PFSK-1 (cell line): ENCODE data around the gene CCR2. TPM values are rescaled to one million over a fixed set of nuclear protein-coding genes. Genes with fewer than 3 reads are reported as not detected.

Experiments
- FOXP2 ChIP-seq: optimal IDR thresholded peaks from 2 replicates; pipeline ENCODE3; 2011; ENCODE audit warnings: borderline replicate concordance, control low read depth, inconsistent platforms; ENCODE audit not compliant: insufficient read depth; ENCODE audit errors: extremely low read length, extremely low read depth
- POLR2AphosphoS5 ChIP-seq: IDR thresholded peaks from 2 replicates; pipeline ENCODE4 v1.6.1; 2012; ENCODE audit warnings: low read depth, mild to moderate bottlenecking, control low read depth, low read length, moderate library complexity
- REST ChIP-seq, 2 experiments: IDR thresholded peaks; 2 replicates each; pipeline versions ENCODE4 v1.6.1 to v1.8.0; 2011 to 2012; ENCODE audit warnings: low read depth in 2 of 2, low read length in 2 of 2, control low read depth in 1 of 2, inconsistent platforms in 1 of 2, mild to moderate bottlenecking in 1 of 2, moderate library complexity in 1 of 2; ENCODE audit not compliant: insufficient read depth in 1 of 2
- SIN3A ChIP-seq: IDR thresholded peaks from 2 replicates; pipeline ENCODE4 v1.6.1; 2012; ENCODE audit warnings: mild to moderate bottlenecking, low read length, moderate library complexity, borderline replicate concordance; ENCODE audit not compliant: insufficient read depth
- TAF1 ChIP-seq: IDR thresholded peaks from 2 replicates; pipeline ENCODE4 v1.6.1; 2012; ENCODE audit warnings: low read length, control low read depth, borderline replicate concordance; ENCODE audit not compliant: insufficient read depth
- polyA plus RNA-seq: library from polyadenylated mRNA; unstranded; fragments of >200 nt; gene quantifications from one replicate; pipeline ENCODE4 v1.2.1, GENCODE V29; 2012; ENCODE audit warnings: low read depth, missing spikeins; ENCODE audit not compliant: insufficient read length

Gene CCR2
- polyA plus RNA-seq = not detected

DNA sequence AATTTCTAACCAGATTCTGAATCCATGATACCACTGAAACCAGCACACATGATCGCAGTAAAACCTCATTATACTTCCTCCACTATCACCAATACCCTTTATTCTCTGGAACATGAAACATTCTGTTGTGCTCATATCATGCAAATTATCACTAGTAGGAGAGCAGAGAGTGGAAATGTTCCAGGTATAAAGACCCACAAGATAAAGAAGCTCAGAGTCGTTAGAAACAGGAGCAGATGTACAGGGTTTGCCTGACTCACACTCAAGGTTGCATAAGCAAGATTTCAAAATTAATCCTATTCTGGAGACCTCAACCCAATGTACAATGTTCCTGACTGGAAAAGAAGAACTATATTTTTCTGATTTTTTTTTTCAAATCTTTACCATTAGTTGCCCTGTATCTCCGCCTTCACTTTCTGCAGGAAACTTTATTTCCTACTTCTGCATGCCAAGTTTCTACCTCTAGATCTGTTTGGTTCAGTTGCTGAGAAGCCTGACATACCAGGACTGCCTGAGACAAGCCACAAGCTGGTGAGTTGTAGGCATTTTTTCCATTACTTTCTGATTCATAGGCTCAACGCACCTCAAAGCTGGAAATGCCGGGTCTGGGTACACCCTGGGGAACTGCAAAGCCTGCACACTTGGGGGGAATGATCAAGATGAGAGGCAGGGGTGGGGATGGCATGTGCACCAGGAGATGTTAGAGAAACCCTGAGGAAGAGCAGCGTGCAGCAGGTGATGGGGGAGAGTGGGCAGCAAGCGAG is at the start of gene CCR2:
CCR2 (plus strand) TSS at position 465 of the 764 bp plus-strand sequence. CDS start 3,417 bp downstream, outside the sequence.
- no peak for TF ChIP-seq TAF1
- no peak for TF ChIP-seq REST (IDR thresholded peaks at IDR 0.05; ENCODE audit: insufficient read depth in 1 of 2, low read depth in 2 of 2, low read length in 2 of 2)
- TF ChIP-seq SIN3A = no peak
- TF ChIP-seq POLR2AphosphoS5 = no peak
- TF ChIP-seq FOXP2 = no peak

DNA sequence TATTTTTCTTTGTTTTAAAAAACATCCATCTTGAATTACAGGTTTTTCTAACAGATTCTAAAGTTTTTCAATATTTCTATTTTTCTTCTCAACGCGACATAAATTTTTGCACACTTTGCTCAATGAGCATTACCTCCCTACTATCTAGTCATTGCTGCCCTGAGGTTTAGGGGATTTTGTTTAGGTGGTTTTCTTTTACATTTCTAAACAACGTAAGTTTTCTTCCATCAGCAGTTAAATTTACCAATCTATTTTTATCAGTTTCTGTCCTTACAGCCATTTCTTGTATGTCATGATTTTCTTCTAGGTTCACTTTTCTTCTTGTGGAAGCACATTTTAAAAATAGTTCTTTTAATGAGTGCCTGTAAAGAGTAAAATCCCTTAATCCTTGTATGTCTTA is 49.2 kb upstream of the CCR2 start:
- TF ChIP-seq TAF1 = no peak
- TF ChIP-seq FOXP2 = no peak
- no peak for TF ChIP-seq REST (IDR thresholded peaks at IDR 0.05; ENCODE audit: insufficient read depth in 1 of 2, low read depth in 2 of 2, low read length in 2 of 2)
- TF ChIP-seq POLR2AphosphoS5 = no peak
- no peak for TF ChIP-seq SIN3A

GRCh38 chr3:46312991-46313390 is 40.9 kb upstream of the CCR2 start:
- TF ChIP-seq SIN3A (no peak), REST (IDR thresholded peaks at IDR 0.05; ENCODE audit: insufficient read depth in 1 of 2, low read depth in 2 of 2, low read length in 2 of 2) (no peak), FOXP2 (no peak), TAF1 (no peak), POLR2AphosphoS5 (no peak)

DNA sequence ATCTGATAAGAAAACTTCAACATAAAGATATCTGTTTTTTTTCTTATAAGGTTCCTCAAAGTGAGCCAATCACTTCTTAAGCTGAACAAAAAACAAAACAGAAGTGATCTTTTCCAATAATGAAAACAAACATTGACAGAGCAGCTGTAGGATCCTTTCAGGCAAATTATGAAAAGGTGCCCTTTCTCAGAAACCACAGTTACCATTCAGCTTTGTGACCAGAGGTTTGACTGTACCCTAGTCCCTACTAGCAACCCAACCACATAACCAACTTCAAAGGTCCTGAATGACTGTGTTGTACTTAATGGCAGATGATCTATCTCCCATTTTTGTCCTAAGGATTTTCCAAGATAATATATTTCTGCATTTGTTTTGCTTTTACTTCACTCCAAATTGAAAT is 39.4 kb upstream of the CCR2 start:
- TF ChIP-seq FOXP2 (no peak), SIN3A (no peak)

DNA sequence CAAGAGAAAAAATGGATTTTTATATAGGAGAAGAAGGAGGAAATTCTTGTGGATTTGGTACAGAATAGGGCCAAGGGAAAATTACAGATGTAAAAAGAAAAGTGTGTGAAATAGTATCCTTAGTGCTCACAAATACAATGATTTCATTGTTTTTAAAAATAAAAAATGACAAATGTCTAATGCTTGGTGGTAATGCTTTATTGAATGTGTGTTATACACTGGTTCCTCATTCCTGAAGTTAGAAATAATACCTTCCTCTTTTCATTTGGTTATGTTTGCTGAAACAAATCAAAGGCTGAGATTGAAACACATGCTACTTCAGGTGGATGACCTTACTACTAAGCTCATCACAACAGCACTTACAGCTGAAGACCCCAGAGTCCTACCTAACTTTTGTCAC is 37.7 kb upstream of the CCR2 start:
- TF ChIP-seq SIN3A (no peak), FOXP2 (no peak), REST (IDR thresholded peaks at IDR 0.05; ENCODE audit: insufficient read depth in 1 of 2, low read depth in 2 of 2, low read length in 2 of 2) (no peak), POLR2AphosphoS5 (no peak), TAF1 (no peak)
